HG03066 (cell line): ENCODE measurements around the gene KRTAP10-6.
"Not testable (repeated sequence)": the region's sequence is repeated elsewhere in the genome, so short reads cannot be mapped to it uniquely, and the experiment has no call there.

Experiments used
- ATAC-seq: cut with Tn5 transposase; IDR thresholded peaks from one replicate; pipeline ENCODE4 v1.9.1; 2021; ENCODE audit warnings: low read depth; ENCODE audit not compliant: unreplicated experiment

KRTAP10-6 gene

GRCh38 chr21:44600118-44600978 is 8.0 kb upstream of the KRTAP10-6 start, which contains the start of gene KRTAP10-7:
TSS of gene KRTAP10-7 (plus strand) at chr21:44600597. CDS start at chr21:44600622, 25 bp downstream.
- ATAC-seq, result not testable (repeated sequence)

GRCh38 chr21:44599264-44600029 is 7.1 kb upstream of the KRTAP10-6 start:
- no peak for ATAC-seq

- no peak for ATAC-seq
Measured at GRCh38 chr21:44598061-44598460, 5.8 kb upstream of the KRTAP10-6 start.

- no peak for ATAC-seq
Measured at GRCh38 chr21:44596068-44596725, 3.9 kb upstream of the KRTAP10-6 start.

GRCh38 chr21:44595524-44595923 is 3.2 kb upstream of the KRTAP10-6 start:
- no peak for ATAC-seq

GRCh38 chr21:44594406-44594916 is 2.2 kb upstream of the KRTAP10-6 start:
- ATAC-seq, result no peak

GRCh38 chr21:44593598-44594405 is 1.5 kb upstream of the KRTAP10-6 start:
- no peak for ATAC-seq

GRCh38 chr21:44591801-44592130 is 539 bp downstream of the KRTAP10-6 start:
- not testable (repeated sequence) for ATAC-seq

- ATAC-seq, result not testable (repeated sequence)
Measured at GRCh38 chr21:44590897-44591800, 1.2 kb downstream of the KRTAP10-6 start.

- ATAC-seq, result no peak
Measured at GRCh38 chr21:44590311-44590721, 2.0 kb downstream of the KRTAP10-6 start.

- ATAC-seq, result no peak
Measured at GRCh38 chr21:44589586-44590305, 2.6 kb downstream of the KRTAP10-6 start.

GRCh38 chr21:44589094-44589493 is 3.2 kb downstream of the KRTAP10-6 start:
- ATAC-seq, result no peak

GRCh38 chr21:44585892-44586291 is 6.4 kb downstream of the KRTAP10-6 start:
- ATAC-seq, result no peak

GRCh38 chr21:44583800-44584147 is 8.5 kb downstream of the KRTAP10-6 start:
- ATAC-seq, result no peak

- ATAC-seq, result no peak
Measured at GRCh38 chr21:44583089-44583799, 9.1 kb downstream of the KRTAP10-6 start.

GRCh38 chr21:44582055-44582454 is 10.2 kb downstream of the KRTAP10-6 start:
- no peak for ATAC-seq

- ATAC-seq, result no peak
Measured at GRCh38 chr21:44581158-44581557, 11.1 kb downstream of the KRTAP10-6 start.
